ENCODE results near the gene CTSA.
"Not testable (repeated sequence)": the region's sequence is repeated elsewhere in the genome, so short reads cannot be mapped to it uniquely, and the experiment has no call there.

Gene CTSA

GRCh38 chr20:45911486-45912343 is 20.6 kb downstream of the CTSA start, which contains the start of gene PLTP:
PLTP (minus strand) TSS chr20:45912155; CDS start chr20:45911452, 703 bp downstream.
- in situ Hi-C loops (cut with MboI; ENCODE audit: low sequenced_read_pairs), result no loop called here

GRCh38 chr20:45912344-45912682 is 21.2 kb downstream of the CTSA start:
- in situ Hi-C loops (cut with MboI; ENCODE audit: low sequenced_read_pairs), result no loop called here

GRCh38 chr20:45913116-45913515 is 22.0 kb downstream of the CTSA start:
- in situ Hi-C loops (cut with MboI; ENCODE audit: low sequenced_read_pairs), result no loop called here

GRCh38 chr20:45917790-45918141 is 26.6 kb downstream of the CTSA start:
- in situ Hi-C loops (cut with MboI; ENCODE audit: low sequenced_read_pairs), result no loop called here

- in situ Hi-C loops (cut with MboI; ENCODE audit: low sequenced_read_pairs), result no loop called here
These were observed 27.1 kb downstream of the CTSA start for GRCh38 chr20:45918182-45918737.

- in situ Hi-C loops (cut with MboI; ENCODE audit: low sequenced_read_pairs), result no loop called here
These were observed 27.8 kb downstream of the CTSA start for GRCh38 chr20:45918779-45919537.

GRCh38 chr20:45919542-45920399 is 28.6 kb downstream of the CTSA start:
- in situ Hi-C loops (cut with MboI; ENCODE audit: low sequenced_read_pairs), result no loop called here

GRCh38 chr20:45920462-45921336 is 29.6 kb downstream of the CTSA start:
- in situ Hi-C loops (cut with MboI; ENCODE audit: low sequenced_read_pairs), result no loop called here

- in situ Hi-C loops (cut with MboI; ENCODE audit: low sequenced_read_pairs), result no loop called here
These were observed 30.4 kb downstream of the CTSA start for GRCh38 chr20:45921337-45922189.

GRCh38 chr20:45924391-45925261 is 33.5 kb downstream of the CTSA start:
- in situ Hi-C loops (cut with MboI; ENCODE audit: low sequenced_read_pairs), result no loop called here

- in situ Hi-C loops (cut with MboI; ENCODE audit: low sequenced_read_pairs), result no loop called here
These were observed 34.8 kb downstream of the CTSA start for GRCh38 chr20:45925821-45926506.

GRCh38 chr20:45926731-45927070 is 35.6 kb downstream of the CTSA start:
- in situ Hi-C loops (cut with MboI; ENCODE audit: low sequenced_read_pairs), result no loop called here

- in situ Hi-C loops (cut with MboI; ENCODE audit: low sequenced_read_pairs), result no loop called here
These were observed 36.1 kb downstream of the CTSA start for GRCh38 chr20:45927071-45927878.

- in situ Hi-C loops (cut with MboI; ENCODE audit: low sequenced_read_pairs), result not testable (repeated sequence)
These were observed 40.5 kb downstream of the CTSA start for GRCh38 chr20:45931680-45932079.

- in situ Hi-C loops (cut with MboI; ENCODE audit: low sequenced_read_pairs), result no loop called here
These were observed 42.3 kb downstream of the CTSA start for GRCh38 chr20:45933266-45934045.

- in situ Hi-C loops (cut with MboI; ENCODE audit: low sequenced_read_pairs), result no loop called here
These were observed 43.0 kb downstream of the CTSA start for GRCh38 chr20:45934046-45934585.
